DMS153 (cell line): ENCODE data around the gene OR52E1.
"Not testable (repeated sequence)": the region's sequence is repeated elsewhere in the genome, so short reads cannot be mapped to it uniquely, and the experiment has no call there.

ENCODE experiments used
- DNase-seq: peaks from one replicate; lab custom pipeline; 2025; lab: John Stamatoyannopoulos, UW

Gene OR52E1

GRCh38 chr11:5069272-5069671, at the start of gene OR52E1:
TSS of gene OR52E1 (plus strand) at chr11:5069572.
- no peak for DNase-seq

DNA sequence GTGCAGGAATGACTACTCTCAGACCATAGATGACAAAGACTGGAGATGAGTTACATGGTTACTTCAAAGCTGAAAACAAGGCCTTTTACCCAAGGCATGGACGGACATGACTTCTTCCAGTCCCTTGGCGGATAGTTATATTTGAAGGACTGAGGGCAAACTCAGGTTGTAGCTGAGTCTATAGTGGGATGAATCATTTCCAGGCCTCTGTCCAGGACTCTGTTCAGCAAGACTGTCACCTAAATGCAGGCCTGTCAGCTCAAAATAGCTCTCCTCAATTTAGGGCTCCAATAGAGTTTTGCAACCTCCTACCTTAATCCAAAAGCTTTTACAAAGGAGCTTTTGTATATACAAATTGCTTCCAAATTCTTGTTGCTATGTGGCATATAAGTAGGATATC, 47.4 kb upstream of the OR52E1 start:
- DNase-seq, result no peak

DNA sequence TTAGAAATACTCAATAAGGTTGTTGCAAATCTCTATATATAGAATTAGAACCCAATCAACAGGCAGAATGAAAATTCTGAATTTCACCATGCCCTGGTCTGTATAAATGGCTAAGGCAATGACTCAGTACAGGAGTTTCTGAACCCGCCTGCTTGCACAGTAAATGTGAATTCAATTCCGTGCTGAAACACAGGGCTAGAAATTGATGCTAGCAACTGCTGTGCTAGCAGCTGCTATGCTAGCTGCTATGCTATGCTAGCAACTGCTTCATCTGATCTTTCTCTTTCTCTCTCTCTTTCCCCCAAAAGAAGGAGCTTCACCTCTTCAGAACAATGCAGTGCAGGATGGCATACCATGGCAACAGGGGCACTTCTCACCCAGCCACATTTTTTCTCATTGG, 32.7 kb upstream of the OR52E1 start:
- no peak for DNase-seq

DNA sequence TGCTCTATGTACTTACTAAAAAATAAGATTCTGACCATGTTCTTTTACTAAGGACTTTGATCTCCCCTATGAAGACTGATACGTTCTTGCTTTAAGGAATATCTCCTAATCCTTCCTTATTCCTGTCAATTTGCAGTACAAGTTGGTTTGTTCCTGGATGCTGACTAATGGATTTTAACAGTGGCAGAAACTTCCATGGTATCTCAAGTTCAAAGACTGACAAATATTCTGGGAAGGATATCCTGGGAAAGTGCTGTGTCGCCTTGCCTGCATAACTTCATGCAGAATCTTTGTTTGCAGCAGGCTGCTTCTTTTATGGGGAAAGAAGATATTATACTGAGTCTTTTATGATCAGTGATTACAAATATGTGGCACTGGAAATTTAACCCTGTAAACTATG, 31.4 kb upstream of the OR52E1 start:
- no peak for DNase-seq

GRCh38 chr11:5038341-5038740, 31.0 kb upstream of the OR52E1 start:
- no peak for DNase-seq

GRCh38 chr11:5040876-5041275, 28.5 kb upstream of the OR52E1 start:
- no peak for DNase-seq

DNA sequence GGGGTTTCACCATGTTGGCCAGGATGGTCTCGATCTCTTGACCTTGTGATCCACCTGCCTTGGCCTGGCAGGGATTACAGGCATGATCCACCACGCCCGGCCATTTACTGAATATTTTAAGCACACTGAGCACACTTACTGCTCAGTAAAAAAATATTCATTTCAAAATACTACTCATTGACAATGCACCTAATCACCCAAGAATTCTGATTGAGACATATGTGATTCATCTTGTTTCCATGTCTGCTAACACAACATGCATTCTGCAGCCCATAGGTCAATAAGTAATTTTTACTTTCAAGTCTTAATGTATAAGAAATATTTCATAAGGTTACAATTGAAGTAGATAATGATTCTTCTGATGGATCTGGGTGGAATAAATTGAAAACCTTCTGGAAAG, 27.3 kb upstream of the OR52E1 start:
- DNase-seq, result no peak

- DNase-seq, result no peak
These were observed 26.0 kb upstream of the OR52E1 start for GRCh38 chr11:5043380-5043779.

DNA sequence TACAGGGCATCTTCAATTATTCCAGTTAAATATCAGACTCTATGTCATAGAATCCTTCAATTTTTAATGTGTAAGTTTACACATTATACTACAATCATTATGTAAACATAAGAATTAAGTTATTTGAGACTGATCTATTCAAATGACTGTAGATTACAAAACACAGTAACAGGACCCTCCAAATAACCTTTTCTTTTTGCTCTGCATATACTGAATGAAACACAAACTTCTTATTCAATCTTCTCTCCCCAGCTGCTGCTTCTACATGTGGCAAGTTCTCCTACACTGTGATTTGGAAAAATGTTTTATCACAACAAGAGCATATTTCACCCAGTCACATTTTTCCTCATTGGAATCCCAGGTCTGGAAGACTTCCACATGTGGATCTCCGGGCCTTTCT, 23.1 kb upstream of the OR52E1 start, which contains the start of gene OR52J3:
Gene OR52J3, plus strand, starts transcription at position 301 of the 400 bp plus-strand sequence. Its CDS starts 0 bp downstream, at position 301.
- DNase-seq, result no peak

GRCh38 chr11:5046754-5047330, 22.5 kb upstream of the OR52E1 start:
- no peak for DNase-seq

- DNase-seq, result not testable (repeated sequence)
These were observed 10.7 kb upstream of the OR52E1 start for GRCh38 chr11:5058679-5059078.

- no peak for DNase-seq
These were observed 10.0 kb upstream of the OR52E1 start, which contains the start of gene OR52E2 for GRCh38 chr11:5059391-5059790. TSS of gene OR52E2 (minus strand) at chr11:5059627. CDS start at chr11:5059627, 0 bp downstream.

DNA sequence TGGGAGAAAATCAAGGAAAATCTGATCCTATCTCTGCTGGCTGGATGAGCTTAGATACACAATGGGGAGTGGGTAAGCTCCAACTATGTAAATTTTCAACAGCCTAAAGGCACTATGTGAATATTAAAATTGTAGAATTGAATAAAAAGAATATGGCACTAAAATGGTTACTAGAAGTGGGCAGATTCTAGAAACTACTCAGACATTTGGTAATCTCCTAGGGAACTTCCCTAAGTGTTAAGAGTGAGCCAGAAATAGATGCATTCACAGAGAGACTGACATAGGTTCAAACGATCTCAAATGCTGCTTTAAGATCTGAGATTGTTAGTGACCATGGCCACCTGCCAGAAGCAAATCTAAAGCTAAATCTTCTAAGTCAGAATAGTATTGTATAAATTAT, 4.3 kb upstream of the OR52E1 start:
- no peak for DNase-seq

- DNase-seq, result no peak
These were observed 2.4 kb downstream of the OR52E1 start for GRCh38 chr11:5071799-5072198.

GRCh38 chr11:5081405-5081804, 12.0 kb downstream of the OR52E1 start:
- DNase-seq, result no peak

DNA sequence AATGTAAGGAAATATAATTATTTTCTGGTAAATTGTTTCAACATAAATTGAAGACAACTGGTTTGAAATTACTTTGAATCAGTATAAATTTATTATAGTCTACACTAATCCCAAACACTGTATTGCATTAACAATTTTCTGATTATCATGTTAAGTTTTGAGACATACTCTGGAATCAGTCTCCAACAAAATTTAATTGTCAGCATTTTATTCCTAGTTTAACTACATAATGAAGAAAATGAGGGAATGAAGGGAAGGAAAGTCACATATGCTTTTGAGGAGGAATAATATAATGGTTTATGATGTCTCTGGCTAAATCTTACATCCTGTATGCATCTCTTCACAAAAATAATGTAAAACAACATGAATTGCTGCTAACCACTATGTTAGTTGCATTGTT, 14.2 kb downstream of the OR52E1 start:
- no peak for DNase-seq

DNA sequence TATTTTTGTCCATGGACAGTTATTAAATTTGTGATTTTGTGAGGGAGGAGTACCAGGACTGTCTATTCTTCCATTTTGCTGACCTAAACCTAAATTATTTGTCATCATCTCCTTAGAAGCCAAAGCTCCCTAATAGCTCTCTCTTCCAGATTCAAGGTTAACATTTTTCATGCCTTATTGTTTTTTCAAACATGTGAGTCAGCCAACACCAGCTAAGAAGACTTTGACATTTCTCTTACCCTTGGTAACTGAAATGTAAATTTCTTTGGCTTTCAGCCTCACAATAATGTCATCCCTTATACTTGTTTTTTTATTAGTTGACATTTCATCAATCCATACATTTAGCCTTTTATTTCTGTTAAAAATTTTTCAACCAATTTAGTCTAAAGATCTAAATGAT, 19.2 kb downstream of the OR52E1 start:
- no peak for DNase-seq

- DNase-seq, result no peak
These were observed 21.3 kb downstream of the OR52E1 start for GRCh38 chr11:5090668-5091067.

DNA sequence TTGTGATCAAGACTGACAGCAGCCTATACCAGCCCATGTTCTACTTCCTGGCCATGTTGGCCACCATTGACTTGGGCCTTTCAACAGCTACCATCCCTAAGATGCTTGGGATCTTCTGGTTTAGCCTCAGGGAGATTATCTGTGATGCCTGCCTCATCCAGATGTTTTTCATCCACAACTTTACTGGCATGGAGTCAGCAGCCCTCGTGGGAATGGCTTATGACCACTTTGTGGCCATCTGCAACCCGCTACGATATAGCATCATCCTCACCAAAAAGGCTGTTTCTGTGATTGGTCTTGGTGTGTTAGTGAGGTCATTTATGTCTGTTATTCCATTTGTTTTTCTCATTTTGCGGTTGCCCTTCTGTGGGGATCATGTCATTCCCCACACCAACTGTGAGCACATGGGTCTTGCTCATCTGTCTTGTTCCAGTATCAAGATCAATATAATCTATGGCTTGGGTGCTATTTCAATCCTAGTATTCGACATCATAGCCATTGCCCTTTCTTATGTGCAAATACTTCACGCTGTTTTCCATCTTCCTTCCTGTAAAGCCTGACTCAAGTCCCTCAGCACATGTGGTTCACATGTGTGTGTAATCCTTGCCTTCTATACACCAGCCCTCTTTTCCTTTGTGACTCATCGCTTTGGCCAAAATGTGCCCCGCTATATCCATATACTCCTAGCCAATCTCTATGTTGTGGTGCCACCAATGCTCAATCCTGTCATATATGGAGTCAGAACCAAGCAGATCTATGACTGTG, 23.6 kb downstream of the OR52E1 start:
- DNase-seq, result no peak

- DNase-seq, result no peak
These were observed 26.6 kb downstream of the OR52E1 start for GRCh38 chr11:5096011-5096410.

GRCh38 chr11:5102246-5102645, 32.9 kb downstream of the OR52E1 start:
- DNase-seq, result no peak

- no peak for DNase-seq
These were observed 33.7 kb downstream of the OR52E1 start for GRCh38 chr11:5103066-5103465.

DNA sequence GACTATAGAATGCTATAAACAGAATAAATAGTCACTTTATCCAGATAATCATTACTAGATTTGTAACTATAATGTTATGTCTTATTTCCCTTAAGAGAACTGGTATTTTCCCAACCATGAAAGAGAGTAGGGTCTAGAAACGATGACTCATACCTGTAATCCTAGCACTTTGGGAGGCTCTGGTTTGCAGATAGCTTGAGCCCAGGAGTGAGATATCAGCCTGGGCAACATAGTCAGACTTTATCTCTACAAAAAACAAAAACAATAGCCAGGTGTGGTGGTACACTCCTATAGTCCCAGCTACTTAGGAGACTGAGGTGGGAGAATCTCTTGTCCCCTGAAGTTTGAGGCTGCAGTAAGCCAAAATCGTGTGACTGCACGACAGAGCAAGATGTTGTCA, 37.9 kb downstream of the OR52E1 start:
- no peak for DNase-seq

- DNase-seq, result no peak
These were observed 46.0 kb downstream of the OR52E1 start for GRCh38 chr11:5115339-5115738.
